Endothelial cell of umbilical vein (primary cell): ENCODE results near the gene RELCH. TPM values are rescaled to one million over a fixed set of nuclear protein-coding genes. Genes with fewer than 3 reads are reported as not detected.

ENCODE experiments used
- BruUV-seq: library from RNA; stranded (reverse); fragments of 400-500 nt; replicated peaks from 2 replicates; lab custom pipeline; 2021; lab: Mats Ljungman, UMichigan
- CTCF ChIA-PET: fragments of 300-600, 350-600 bp; sonication (Branson Sonifier 250); formaldehyde crosslinking; loops from one replicate; lab custom pipeline; 2021; ENCODE audit warnings: antibody characterized with exemption, inconsistent platforms; lab: Charles Lee
- POLR2A ChIA-PET: fragments of 300-600, 350-600 bp; sonication (Branson Sonifier 250); formaldehyde crosslinking; loops from one replicate; lab custom pipeline; 2021; ENCODE audit warnings: antibody characterized with exemption, inconsistent platforms; lab: Charles Lee
- DNase-seq: peaks from one replicate; pipeline ENCODE4 v3.0.0-alpha.2; 2011; ENCODE audit warnings: low read depth, low spot score
- FAIRE-seq: peaks from 2 replicates; lab custom pipeline; 2011; peaks lifted over from hg19 to GRCh38; lab: Jason Lieb, UNC
- H2AFZ ChIP-seq: 2 replicates; pipeline ENCODE4 v1.6.0; 2012; ENCODE audit warnings: low read depth, low read length, control low read depth, inconsistent platforms
- H3K27ac ChIP-seq: 2 replicates; pipeline ENCODE4 v1.5.1; 2011; ENCODE audit warnings: low read depth, mild to moderate bottlenecking, control low read depth, low read length, moderate library complexity; ENCODE audit not compliant: insufficient read depth
- H3K27me3 ChIP-seq, 2 experiments: 2 replicates each; pipeline versions ENCODE4 v1.6.0 to v1.6.1; 2011; ENCODE audit warnings: low read length in 2 of 2, mixed read lengths in 1 of 2; ENCODE audit not compliant: control insufficient read depth in 2 of 2, insufficient read depth in 2 of 2
- H3K36me3 ChIP-seq, 2 experiments: 2 replicates in 1 of 2; 3 replicates in 1 of 2; pipeline ENCODE4 v1.5.1; 2011; ENCODE audit warnings: low read length in 2 of 2, mild to moderate bottlenecking in 1 of 2, moderate library complexity in 1 of 2; ENCODE audit not compliant: control insufficient read depth in 2 of 2, insufficient read depth in 2 of 2; ENCODE audit errors: extremely low read depth in 1 of 2
- H3K4me1 ChIP-seq: 3 replicates; pipeline ENCODE4 v1.5.1; 2011; ENCODE audit warnings: mild to moderate bottlenecking, low read length; ENCODE audit not compliant: control insufficient read depth, insufficient read depth; ENCODE audit errors: extremely low read depth
- H3K4me2 ChIP-seq: 2 replicates; pipeline ENCODE4 v1.6.1; 2011; ENCODE audit warnings: low read length, control low read depth, mixed read lengths; ENCODE audit not compliant: insufficient read depth
- H3K4me3 ChIP-seq, 3 experiments: fragments of 200-600 bp in 1 of 3; sonication (generic), shearing (Covaris generic) in 1 of 3; replicated peaks in 1 of 3; 2 replicates each; pipeline ENCODE4 v1.5.1; 2011 to 2016; ENCODE audit warnings: control low read depth in 3 of 3, low read length in 3 of 3, mild to moderate bottlenecking in 2 of 3, inconsistent platforms in 1 of 3, low read depth in 1 of 3, moderate library complexity in 1 of 3; ENCODE audit not compliant: insufficient read depth in 1 of 3
- H3K79me2 ChIP-seq: 2 replicates; pipeline ENCODE4 v1.6.0; 2012; ENCODE audit warnings: low read length, inconsistent platforms; ENCODE audit not compliant: control insufficient read depth, insufficient read depth
- H3K9ac ChIP-seq: replicated peaks from 2 replicates; pipeline ENCODE3; 2011; ENCODE audit warnings: low read length, control low read depth; ENCODE audit not compliant: insufficient read depth; ENCODE audit errors: extremely low read depth
- H3K9me1 ChIP-seq: replicated peaks from 3 replicates; pipeline ENCODE4 v1.6.0; 2011; ENCODE audit warnings: mild to moderate bottlenecking, low read length; ENCODE audit not compliant: control insufficient read depth, insufficient read depth; ENCODE audit errors: extremely low read depth
- H3K9me3 ChIP-seq: replicated peaks from 2 replicates; pipeline ENCODE4 v1.5.1; 2012; ENCODE audit warnings: low read length, inconsistent platforms; ENCODE audit not compliant: control insufficient read depth, insufficient read depth
- H4K20me1 ChIP-seq: replicated peaks from 2 replicates; pipeline ENCODE3; 2011; ENCODE audit warnings: mild to moderate bottlenecking, low read length; ENCODE audit not compliant: control insufficient read depth, insufficient read depth; ENCODE audit errors: extremely low read depth
- EZH2 ChIP-seq: IDR thresholded peaks from 2 replicates; pipeline ENCODE4 v1.6.1; 2012; ENCODE audit warnings: borderline replicate concordance, low read depth, mild to moderate bottlenecking, moderate library complexity, low read length, inconsistent platforms; ENCODE audit not compliant: severe bottlenecking
- FOS ChIP-seq: IDR thresholded peaks from 2 replicates; pipeline ENCODE4 v1.6.1; 2011; ENCODE audit warnings: mild to moderate bottlenecking, low read length, moderate library complexity, borderline replicate concordance; ENCODE audit not compliant: insufficient read depth
- GATA2 ChIP-seq: IDR thresholded peaks from 2 replicates; pipeline ENCODE4 v1.7.0; 2011; ENCODE audit warnings: low read depth, mild to moderate bottlenecking, moderate library complexity, mixed read lengths, low read length; ENCODE audit not compliant: insufficient read length, insufficient read depth
- JUN ChIP-seq: IDR thresholded peaks from 2 replicates; pipeline ENCODE4 v1.6.1; 2011; ENCODE audit warnings: borderline replicate concordance, low read depth; ENCODE audit not compliant: insufficient read length, insufficient read depth
- MYC ChIP-seq: IDR thresholded peaks from one replicate; pipeline ENCODE4 v1.6.1; 2011; ENCODE audit warnings: mild to moderate bottlenecking, low read depth, low read length
- POLR2A ChIP-seq: IDR thresholded peaks from 2 replicates; pipeline ENCODE4 v1.6.1; 2012; ENCODE audit warnings: low read depth, mild to moderate bottlenecking, control low read depth, low read length
- POLR2AphosphoS5 ChIP-seq: IDR thresholded peaks from 2 replicates; pipeline ENCODE4 v1.6.1; 2012; ENCODE audit warnings: low read depth, mild to moderate bottlenecking, control low read depth, low read length, moderate library complexity; ENCODE audit not compliant: insufficient read depth
- dilution Hi-C: fragments of 300-500 bp; cut with MboI; formaldehyde crosslinking; loops from one replicate; pipeline ENCODE4 v1.15.0; 2019; ENCODE audit warnings: low sequenced_read_pairs; ENCODE audit not compliant: extremely low pct_ligation_motif_present
- intact Hi-C: fragments of 100-400 bp; cut with micrococcal nuclease; formaldehyde crosslinking; loops from one replicate; pipeline ENCODE4 v1.10.0; 2022
- polyA plus RNA-seq, 4 experiments: library from polyadenylated mRNA; depleted of rRNA in 3 of 4; stranded (reverse) in 3 of 4; unstranded in 1 of 4; fragments of >200 nt; gene quantifications; 2 replicates each; pipeline versions ENCODE4 v1.2.1 to v1.2.3, GENCODE V29; 2011 to 2012; ENCODE audit warnings: missing spikeins in 1 of 4
- total RNA-seq: library from RNA; stranded (reverse); gene quantifications from 2 replicates; pipeline ENCODE4 v1.2.3, GENCODE V29; 2021
- TF ChIP-seq, protein P1 (sequence below), 2 donors: IDR thresholded peaks; 1 replicate in 1 of 2; 2 replicates in 1 of 2; pipeline ENCODE4 v1.5.1; 2011; ENCODE audit warnings: low read length in 2 of 2, mild to moderate bottlenecking in 2 of 2, moderate library complexity in 2 of 2, control low read depth in 1 of 2, inconsistent platforms in 1 of 2, low read depth in 1 of 2; ENCODE audit not compliant: insufficient read depth in 1 of 2; ENCODE audit errors: extremely low read depth in 1 of 2
- TF ChIP-seq, protein P2 (sequence below): IDR thresholded peaks from 2 replicates; pipeline ENCODE4 v1.6.1; 2011; ENCODE audit not compliant: insufficient read depth, insufficient read length

RELCH gene
- total and polyA plus RNA-seq, 2 donors (not counting 3 experiments of a cell fraction or from before 2014, with no cell fraction given): 6.6 to 25.2 TPM

DNA sequence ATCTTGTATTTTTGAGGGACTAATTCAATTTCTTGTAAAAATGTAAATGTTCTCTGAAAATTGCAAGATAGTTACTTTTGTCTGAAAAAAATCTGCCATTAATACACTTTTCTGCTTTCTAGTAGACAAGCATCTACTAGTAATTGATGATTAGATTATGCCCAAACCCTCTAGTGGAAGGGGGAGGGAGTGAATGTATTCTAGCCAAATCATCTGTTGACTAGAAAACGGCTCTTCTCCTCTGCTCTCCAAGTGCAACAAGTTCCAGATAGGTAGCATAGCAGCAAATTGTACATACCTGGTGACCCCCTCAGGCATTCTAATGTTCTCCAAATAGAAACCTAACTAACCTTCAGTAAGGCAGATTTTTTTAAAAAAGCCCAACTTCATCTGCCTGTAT, 58.6 kb downstream of the RELCH start:
- Histone ChIP-seq H3K79me2 (no peaks in the 10 kb centered on the region), H3K9me1 (no peaks in the 10 kb centered on the region), H3K4me3 (no peak overlapping the region), H3K4me1 (no peaks in the 10 kb centered on the region), H3K9me3 (no peaks in the 10 kb centered on the region), H3K9ac (no peak overlapping the region), H3K27me3 (no peaks in the 10 kb centered on the region), H4K20me1 (no peaks in the 10 kb centered on the region), H3K4me2 (no peak overlapping the region), H2AFZ (no peak overlapping the region), H3K27ac (no peak overlapping the region), H3K36me3 (peaks cover 0 to 4% of the 10 kb centered on the region in 2 experiments)
- dilution Hi-C loops: no loop called here
- no TSS peak for BruUV-seq
- CTCF ChIA-PET: interaction anchor here (1.0 to 1.5 kb wide), 2 partner anchors 14 to 58 kb away, joined by 3 to 5 read pairs; partner anchors contain the start of gene RELCH
- POLR2A ChIA-PET: no interaction called here
- TF ChIP-seq EZH2 (no peak), JUN (no peak), GATA2 (no peak), POLR2AphosphoS5 (no peak), POLR2A (no peak), MYC (no peak), FOS (no peak)
- TF ChIP-seq, protein P1, sequence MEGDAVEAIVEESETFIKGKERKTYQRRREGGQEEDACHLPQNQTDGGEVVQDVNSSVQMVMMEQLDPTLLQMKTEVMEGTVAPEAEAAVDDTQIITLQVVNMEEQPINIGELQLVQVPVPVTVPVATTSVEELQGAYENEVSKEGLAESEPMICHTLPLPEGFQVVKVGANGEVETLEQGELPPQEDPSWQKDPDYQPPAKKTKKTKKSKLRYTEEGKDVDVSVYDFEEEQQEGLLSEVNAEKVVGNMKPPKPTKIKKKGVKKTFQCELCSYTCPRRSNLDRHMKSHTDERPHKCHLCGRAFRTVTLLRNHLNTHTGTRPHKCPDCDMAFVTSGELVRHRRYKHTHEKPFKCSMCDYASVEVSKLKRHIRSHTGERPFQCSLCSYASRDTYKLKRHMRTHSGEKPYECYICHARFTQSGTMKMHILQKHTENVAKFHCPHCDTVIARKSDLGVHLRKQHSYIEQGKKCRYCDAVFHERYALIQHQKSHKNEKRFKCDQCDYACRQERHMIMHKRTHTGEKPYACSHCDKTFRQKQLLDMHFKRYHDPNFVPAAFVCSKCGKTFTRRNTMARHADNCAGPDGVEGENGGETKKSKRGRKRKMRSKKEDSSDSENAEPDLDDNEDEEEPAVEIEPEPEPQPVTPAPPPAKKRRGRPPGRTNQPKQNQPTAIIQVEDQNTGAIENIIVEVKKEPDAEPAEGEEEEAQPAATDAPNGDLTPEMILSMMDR (IDR thresholded peaks at IDR 0.05; ENCODE audit: extremely low read depth in 1 of 2, insufficient read depth in 1 of 2, low read depth in 1 of 2, low read length in 2 of 2): no peak
- TF ChIP-seq, protein P2, sequence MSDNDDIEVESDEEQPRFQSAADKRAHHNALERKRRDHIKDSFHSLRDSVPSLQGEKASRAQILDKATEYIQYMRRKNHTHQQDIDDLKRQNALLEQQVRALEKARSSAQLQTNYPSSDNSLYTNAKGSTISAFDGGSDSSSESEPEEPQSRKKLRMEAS: no peak
- DNase-seq (no peak), FAIRE-seq (no peak)
- intact Hi-C loops: no loop called here
